OCI-LY7 (cell line): Measurements from ENCODE around the gene MARS1.

Source experiments
- EZH2phosphoT487 ChIP-seq: fragments of 200-600 bp; sonication (generic); IDR thresholded peaks from 2 replicates; pipeline ENCODE4 v1.6.1; 2018; ENCODE audit warnings: low read depth, borderline replicate concordance, mild to moderate bottlenecking, mixed run types, antibody characterized with exemption, low read length, moderate library complexity, mixed read lengths
- TF ChIP-seq, protein P1 (sequence below): fragments of 200-600 bp; sonication (generic); conservative IDR thresholded peaks from 2 replicates; pipeline ENCODE4 v1.5.1; 2014; ENCODE audit warnings: mild to moderate bottlenecking, antibody characterized with exemption, low read length, moderate library complexity, mixed read lengths

DNA sequence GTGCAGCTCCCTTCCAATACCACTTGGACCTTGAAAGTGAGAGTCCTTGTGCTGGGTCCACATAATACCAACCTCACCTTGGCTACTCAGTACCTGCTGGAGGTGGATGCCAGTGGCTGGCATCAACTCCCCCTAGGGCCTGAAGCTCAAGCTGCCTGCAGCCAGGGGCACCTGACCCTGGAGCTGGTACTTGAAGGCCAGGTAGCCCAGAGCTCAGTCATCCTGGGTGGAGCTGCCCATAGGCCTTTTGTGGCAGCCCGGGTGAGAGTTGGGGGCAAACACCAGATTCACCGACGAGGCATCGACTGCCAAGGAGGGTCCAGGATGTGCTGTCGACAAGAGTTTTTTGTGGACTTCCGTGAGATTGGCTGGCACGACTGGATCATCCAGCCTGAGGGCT is 38.5 kb upstream of the MARS1 start:
- TF ChIP-seq, protein P1, sequence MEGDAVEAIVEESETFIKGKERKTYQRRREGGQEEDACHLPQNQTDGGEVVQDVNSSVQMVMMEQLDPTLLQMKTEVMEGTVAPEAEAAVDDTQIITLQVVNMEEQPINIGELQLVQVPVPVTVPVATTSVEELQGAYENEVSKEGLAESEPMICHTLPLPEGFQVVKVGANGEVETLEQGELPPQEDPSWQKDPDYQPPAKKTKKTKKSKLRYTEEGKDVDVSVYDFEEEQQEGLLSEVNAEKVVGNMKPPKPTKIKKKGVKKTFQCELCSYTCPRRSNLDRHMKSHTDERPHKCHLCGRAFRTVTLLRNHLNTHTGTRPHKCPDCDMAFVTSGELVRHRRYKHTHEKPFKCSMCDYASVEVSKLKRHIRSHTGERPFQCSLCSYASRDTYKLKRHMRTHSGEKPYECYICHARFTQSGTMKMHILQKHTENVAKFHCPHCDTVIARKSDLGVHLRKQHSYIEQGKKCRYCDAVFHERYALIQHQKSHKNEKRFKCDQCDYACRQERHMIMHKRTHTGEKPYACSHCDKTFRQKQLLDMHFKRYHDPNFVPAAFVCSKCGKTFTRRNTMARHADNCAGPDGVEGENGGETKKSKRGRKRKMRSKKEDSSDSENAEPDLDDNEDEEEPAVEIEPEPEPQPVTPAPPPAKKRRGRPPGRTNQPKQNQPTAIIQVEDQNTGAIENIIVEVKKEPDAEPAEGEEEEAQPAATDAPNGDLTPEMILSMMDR = no peak
- no peak for TF ChIP-seq EZH2phosphoT487
